GM18951 (cell line): ENCODE data around the gene CFAP61.
"Not testable (repeated sequence)": the region's sequence is repeated elsewhere in the genome, so short reads cannot be mapped to it uniquely, and the experiment has no call there.

Experiments used
- POLR2A ChIP-seq: IDR thresholded peaks from 4 replicates; pipeline ENCODE4 v1.6.1; 2011; ENCODE audit warnings: mild to moderate bottlenecking; ENCODE audit not compliant: insufficient read length, insufficient read depth; ENCODE audit errors: extremely low read depth
- in situ Hi-C: fragments of 300-500 bp; cut with MboI; formaldehyde crosslinking; loops from one replicate; pipeline ENCODE4 v1.12.0; 2022; ENCODE audit warnings: low sequenced_read_pairs, mixed read lengths, inconsistent platforms; ENCODE audit not compliant: unreplicated experiment

CFAP61 gene

DNA sequence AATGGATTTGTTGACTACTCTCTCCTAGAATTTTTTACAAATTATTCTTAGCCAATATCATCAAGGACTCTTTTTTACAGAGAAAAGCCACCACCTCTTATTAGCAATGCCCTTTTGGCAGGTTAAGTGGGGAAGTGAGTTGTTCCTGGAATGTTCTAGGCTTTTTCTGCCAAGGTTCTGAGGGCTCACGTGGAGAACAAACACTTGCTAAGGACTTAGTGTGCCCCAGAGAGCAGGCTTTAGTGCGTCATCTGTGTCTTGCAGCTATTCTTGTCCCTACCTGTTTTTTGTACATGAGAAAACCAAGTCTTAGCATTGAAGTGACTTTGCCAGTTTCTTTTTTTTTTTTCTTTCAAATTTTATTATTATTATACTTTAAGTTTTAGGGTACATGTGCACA is 33.5 kb downstream of the CFAP61 start:
- TF ChIP-seq POLR2A = no peak
- in situ Hi-C loops = loop anchor here (25.0 kb wide), 1 partner anchor 151 kb away; no protein-coding TSS in a partner anchor

DNA sequence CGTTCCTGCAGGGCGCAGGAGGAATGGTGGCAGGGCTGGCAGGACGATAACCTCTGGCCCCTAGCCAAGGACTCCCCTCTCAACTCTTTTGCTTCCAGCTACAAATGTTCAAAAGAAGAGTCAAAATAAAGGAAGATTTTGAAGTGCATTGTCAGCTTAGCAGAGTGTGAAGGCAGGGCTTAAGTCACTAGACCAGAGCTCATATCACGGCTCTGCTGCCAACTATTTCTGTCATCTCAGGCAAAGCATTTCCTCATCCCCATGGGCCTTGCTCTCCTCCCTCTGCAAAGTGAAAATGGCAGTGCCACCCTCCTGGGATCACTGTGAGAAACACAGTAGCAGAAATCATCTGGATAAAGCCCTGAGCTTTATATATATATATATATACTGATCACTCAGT is 36.7 kb downstream of the CFAP61 start:
- in situ Hi-C loops = loop anchor here (25.0 kb wide), 1 partner anchor 148 kb away; no protein-coding TSS in a partner anchor
- TF ChIP-seq POLR2A = no peak

DNA sequence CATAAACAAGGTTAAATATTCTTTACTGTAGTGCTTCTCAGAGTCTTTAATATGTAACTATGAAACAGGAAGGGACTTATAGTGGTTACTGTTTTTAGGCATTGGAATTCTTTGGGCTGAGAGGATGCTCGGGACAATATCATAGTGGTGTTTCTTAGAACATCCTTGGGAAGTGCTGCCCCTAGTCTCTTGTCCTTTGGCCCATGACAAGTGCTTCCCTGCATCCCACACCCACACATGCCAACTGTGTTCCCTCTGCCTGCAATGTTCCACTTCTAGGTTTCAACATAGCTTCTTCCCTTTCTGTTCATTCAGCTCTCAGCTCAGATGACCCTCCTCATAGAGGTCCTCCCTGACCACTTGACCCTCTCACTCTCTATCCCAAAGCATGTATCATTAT is 37.6 kb downstream of the CFAP61 start:
- in situ Hi-C loops = loop anchor here (25.0 kb wide), 1 partner anchor 147 kb away; no protein-coding TSS in a partner anchor

DNA sequence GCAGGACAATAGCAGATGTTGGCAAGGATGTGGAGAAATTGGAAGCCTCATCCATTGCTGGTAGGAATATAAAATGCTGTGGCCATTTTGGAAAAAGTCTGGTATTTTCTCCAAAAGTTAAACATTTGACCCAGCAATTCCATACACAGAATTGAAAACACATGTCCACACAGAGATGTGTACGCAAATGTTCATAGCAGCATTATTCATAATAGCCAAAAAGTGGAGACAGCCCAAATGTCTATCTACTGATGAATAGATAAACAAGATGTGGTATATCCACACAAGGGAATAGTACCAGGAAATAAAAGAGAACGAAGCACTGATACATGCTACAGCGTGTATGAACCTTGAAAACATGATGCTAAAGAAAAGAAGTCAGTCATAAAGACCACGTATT is 40.5 kb downstream of the CFAP61 start:
- in situ Hi-C loops = loop anchor here (25.0 kb wide), 1 partner anchor 144 kb away; no protein-coding TSS in a partner anchor
- no peak for TF ChIP-seq POLR2A

More for the DNA sequence above, 37.6 kb downstream of the CFAP61 start:
- TF ChIP-seq POLR2A = no peak

DNA sequence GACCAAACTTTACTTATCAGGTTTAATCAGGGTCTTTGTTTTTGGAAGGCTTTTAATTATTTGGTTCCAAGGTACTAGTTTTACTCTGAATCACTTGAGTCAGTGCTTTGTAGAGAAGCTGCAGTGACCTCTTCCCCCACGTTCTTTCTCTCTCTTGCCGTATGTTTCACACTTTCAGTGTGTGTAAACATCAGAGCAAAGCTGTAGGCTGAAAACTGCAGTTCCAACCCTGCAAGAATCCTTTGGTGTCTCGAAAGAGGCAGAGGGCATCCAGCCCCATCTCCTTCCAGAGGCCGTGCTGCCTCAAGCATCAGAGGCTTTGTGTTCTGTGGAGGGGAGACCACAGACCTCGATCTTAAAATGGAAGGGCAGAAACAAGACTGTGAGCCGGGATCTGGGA is 42.1 kb downstream of the CFAP61 start:
- TF ChIP-seq POLR2A = no peak
- in situ Hi-C loops = loop anchor here (25.0 kb wide), 1 partner anchor 143 kb away; no protein-coding TSS in a partner anchor

DNA sequence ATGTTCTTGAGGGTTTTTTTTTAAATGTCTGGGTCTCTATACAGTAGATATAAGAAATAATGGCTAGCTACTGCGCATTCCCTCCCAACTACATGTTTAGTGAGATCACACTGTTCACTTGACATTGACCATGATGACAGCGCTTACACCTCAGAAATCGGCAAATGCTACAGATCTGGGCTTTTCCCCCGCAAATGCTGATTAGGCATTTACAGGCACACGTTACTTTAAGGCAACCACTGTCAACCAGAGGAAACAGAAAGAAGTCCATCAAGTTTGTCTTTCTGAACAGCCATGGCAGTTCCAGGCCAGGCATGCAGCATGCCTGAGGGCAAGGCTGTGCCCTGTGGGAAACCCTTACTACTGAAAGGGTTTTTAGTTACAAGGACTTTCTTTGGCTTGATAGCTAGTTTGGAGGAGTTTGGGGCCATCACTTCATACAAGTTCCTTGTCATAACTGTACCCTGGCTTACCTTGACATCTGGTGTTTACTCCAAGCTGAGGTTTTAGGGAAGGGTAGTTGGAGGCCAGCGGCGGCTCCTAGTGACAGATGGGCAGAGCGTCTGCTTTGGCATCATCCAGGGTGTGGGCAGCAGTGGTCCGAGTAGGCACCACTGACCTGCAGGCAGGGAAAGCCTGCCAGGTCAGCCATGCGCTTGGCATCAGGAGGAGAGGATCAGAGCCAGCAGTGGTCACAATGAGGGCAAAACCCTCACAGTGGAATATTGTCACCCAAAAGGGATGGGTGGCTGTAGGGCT is 43.0 kb downstream of the CFAP61 start:
- no peak for TF ChIP-seq POLR2A
- in situ Hi-C loops = loop anchor here (25.0 kb wide), 1 partner anchor 142 kb away; no protein-coding TSS in a partner anchor

DNA sequence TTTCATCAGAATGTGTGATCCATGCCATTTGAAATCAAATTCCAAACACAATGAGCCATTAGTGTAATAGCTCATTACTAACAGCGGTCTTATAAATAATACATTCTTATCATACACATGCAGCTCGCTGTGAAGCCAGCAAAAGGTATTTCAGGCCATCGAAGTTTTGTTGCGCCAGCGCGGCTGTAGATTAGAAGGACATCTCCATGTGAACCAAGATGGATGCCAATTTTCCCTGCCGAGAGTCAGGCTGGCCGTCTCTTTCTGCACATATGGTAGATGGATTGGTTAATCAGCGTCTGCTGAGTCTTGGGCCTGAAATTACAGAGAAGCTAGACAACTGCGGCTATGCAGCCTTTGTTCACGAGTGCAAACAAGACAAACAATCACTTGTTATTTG is 44.1 kb downstream of the CFAP61 start:
- in situ Hi-C loops = loop anchor here (25.0 kb wide), 1 partner anchor 141 kb away; no protein-coding TSS in a partner anchor
- no peak for TF ChIP-seq POLR2A

DNA sequence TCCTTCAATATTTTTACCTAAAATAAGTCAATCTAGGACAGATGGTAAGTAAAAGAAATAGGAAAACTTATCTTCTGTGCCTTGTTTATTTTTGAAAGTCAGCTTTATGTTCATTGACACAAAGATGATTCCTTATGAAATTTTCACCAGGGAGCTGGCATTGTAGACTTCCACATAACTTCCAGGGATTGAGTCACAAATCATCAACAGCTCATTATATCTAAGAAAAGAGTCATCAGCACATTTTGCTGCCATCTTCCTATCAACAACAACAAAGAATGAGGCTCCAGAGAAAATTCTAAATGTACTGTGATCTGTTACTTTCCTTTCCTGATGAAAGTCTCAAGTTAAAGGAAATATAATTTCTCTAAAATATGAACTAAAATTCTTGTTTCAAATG is 48.5 kb downstream of the CFAP61 start:
- in situ Hi-C loops = no loop called here

DNA sequence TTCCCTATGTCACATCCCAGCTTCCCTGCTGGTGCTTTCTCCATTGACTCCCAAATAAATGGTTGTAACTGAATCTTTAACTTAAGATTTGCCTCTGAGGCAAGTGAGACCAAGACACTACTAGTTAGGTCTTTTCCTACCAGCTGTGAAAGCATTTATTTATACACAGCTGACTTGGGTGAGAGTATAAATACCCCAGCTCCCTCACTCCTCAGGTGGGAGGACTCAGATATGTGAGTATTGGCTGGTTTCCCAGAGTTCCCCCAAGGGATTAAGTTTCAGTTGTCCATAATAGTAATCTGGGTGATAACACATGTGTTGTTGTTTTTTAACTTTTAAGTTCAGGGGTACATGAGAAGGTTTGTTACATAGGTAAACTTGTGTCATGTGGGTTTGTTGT is 49.8 kb downstream of the CFAP61 start:
- TF ChIP-seq POLR2A = no peak
- in situ Hi-C loops = no loop called here

More for the DNA sequence above, 48.5 kb downstream of the CFAP61 start:
- no peak for TF ChIP-seq POLR2A

DNA sequence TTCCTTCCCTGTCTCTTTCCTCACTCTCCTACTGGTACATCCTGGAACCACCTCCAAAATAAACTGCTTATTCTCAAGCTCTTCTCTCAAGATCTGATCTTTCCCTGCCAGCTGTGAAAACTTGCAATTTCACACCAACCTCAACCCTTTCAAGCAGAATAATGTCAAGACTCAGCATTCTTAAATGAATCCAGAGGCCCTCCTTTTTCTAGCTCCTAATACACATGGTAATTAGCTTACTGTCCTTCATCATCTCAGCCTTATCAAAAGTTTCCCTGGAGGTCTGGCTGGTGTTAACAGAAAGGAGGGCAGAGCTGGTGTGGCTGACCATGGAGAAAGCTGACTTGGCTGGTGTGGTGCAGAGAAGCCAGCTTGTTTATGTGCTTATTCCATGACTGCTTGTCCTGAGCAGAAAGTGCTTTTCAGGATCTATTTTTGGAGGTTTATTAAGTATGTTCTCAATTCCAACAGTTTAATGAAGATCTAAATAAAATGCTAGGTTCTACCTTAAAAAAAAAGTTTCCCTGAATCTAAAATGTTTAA is 50.5 kb downstream of the CFAP61 start:
- in situ Hi-C loops = no loop called here
- no peak for TF ChIP-seq POLR2A

DNA sequence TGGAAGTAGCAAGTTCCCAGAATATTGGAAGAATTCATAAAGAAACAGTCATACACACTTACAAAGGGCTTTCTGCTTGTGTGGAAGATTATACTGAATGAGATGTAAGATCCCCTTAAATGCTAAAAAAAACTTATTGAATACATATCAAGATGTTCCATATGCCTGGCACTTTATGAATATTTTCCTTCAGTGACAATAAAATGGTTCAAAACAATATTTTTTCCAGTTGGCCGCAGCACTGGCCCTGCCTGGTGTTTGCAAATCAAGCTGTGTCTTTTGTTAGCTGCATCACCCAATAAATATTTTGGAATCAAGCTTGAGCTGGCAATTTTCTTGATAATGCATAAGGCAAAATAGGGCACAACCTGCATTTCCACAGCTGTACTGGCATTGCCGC is 51.2 kb downstream of the CFAP61 start:
- TF ChIP-seq POLR2A = no peak
- in situ Hi-C loops = no loop called here

DNA sequence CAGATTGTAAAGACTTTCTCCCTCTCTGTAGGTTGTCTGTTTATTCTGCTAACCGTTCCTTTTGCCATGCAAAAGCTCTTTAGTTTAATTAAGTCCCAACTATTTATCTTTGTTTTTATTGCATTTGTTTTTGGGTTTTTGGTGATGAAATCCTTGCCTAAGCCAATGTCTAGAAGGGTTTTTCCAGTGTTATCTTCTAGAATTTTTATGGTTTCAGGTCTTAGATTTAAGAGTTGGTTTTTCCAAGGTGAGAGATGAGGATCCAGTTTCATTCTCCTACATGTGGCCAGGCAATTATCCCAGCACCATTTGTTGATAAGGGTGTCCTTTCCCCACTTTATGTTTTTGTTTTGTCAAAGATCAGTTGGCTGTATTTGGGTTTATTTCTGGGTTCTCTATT is 70.9 kb downstream of the CFAP61 start:
- in situ Hi-C loops = not testable (repeated sequence)

DNA sequence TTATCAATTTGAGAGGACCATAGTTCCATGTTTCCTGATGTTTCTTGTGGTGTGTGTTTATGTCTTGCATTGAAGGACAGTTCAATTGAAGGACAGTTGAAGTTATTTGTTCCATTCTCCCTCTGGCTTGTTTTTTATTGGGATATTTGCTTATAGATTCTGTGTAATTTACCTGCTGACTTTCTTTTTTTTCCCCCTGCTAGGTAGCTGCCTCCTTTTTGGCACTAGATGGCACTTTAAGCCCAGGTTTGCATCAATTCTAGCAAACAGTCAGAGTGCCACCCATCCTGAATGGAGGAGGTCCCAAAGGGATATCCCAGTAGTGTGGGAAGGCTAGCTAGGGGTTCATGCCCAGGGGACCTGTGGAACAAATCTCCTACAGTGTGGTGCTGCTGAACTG is 78.1 kb downstream of the CFAP61 start:
- in situ Hi-C loops = no loop called here

More for the DNA sequence above, 78.1 kb downstream of the CFAP61 start:
- TF ChIP-seq POLR2A = no peak
